Vagina (tissue), 2 donors: Measurements from ENCODE around the gene STK39. TPM values are rescaled to one million over a fixed set of nuclear protein-coding genes. Genes with fewer than 3 reads are reported as not detected.
A peak's percentile ranks its signal among the peaks of the same experiment; 100 is the strongest.

Experiments
- DNase-seq, 2 donors: peaks; one replicate each; pipeline ENCODE4 v3.0.0-alpha.2; 2017; ENCODE audit errors: extremely low spot score in 2 of 2
- H3K27ac ChIP-seq: fragments of 200-600 bp; sonication (generic); one replicate; pipeline ENCODE4 v1.5.1; 2019
- H3K27me3 ChIP-seq: fragments of 200-600 bp; sonication (generic); one replicate; pipeline ENCODE4 v1.5.1; 2019
- H3K36me3 ChIP-seq, 2 donors: fragments of 200-600 bp; sonication (generic); one replicate each; pipeline ENCODE4 v1.5.1; 2017 to 2019
- H3K4me1 ChIP-seq: fragments of 200-600 bp; sonication (generic); one replicate; pipeline ENCODE4 v1.5.1; 2019
- H3K4me3 ChIP-seq, 2 donors: fragments of 200-600 bp; sonication (generic); 1 replicate in 1 of 2; 2 replicates in 1 of 2; pipeline ENCODE4 v1.5.1; 2016 to 2019
- H3K9me3 ChIP-seq: fragments of 200-600 bp; sonication (generic); one replicate; pipeline ENCODE4 v1.5.1; 2019
- POLR2A ChIP-seq, 2 donors: fragments of 450-650 bp; IDR thresholded peaks; one replicate each; pipeline ENCODE4 v1.6.1; 2017; ENCODE audit warnings: antibody characterized with exemption in 2 of 2, mild to moderate bottlenecking in 2 of 2, moderate library complexity in 2 of 2
- POLR2AphosphoS5 ChIP-seq, 2 donors: sonication (generic); formaldehyde crosslinking; IDR thresholded peaks; one replicate each; pipeline ENCODE4 v1.9.0; 2017; ENCODE audit warnings: antibody characterized with exemption in 2 of 2, mild to moderate bottlenecking in 2 of 2, low read depth in 1 of 2; ENCODE audit not compliant: insufficient read depth in 1 of 2
- intact Hi-C: fragments of 100-400 bp; cut with DNase I; formaldehyde crosslinking; loops from one replicate; pipeline ENCODE4 v1.15.1; 2023
- total RNA-seq: library from RNA; depleted of rRNA; stranded (reverse); fragments of >200 nt; gene quantifications from one replicate; pipeline ENCODE4 v1.2.3, GENCODE V29; 2016
- TF ChIP-seq, protein P1 (sequence below), 3 experiments: fragments of 450-650 bp in 2 of 3; fragments of 200-600 bp in 1 of 3; sonication (generic) in 1 of 3; IDR thresholded peaks; one replicate each; pipeline ENCODE4 v1.5.1; 2017 to 2019; ENCODE audit warnings: antibody characterized with exemption in 3 of 3, mild to moderate bottlenecking in 2 of 3, moderate library complexity in 2 of 3

Gene STK39
- 15.5 TPM for total RNA-seq

DNA sequence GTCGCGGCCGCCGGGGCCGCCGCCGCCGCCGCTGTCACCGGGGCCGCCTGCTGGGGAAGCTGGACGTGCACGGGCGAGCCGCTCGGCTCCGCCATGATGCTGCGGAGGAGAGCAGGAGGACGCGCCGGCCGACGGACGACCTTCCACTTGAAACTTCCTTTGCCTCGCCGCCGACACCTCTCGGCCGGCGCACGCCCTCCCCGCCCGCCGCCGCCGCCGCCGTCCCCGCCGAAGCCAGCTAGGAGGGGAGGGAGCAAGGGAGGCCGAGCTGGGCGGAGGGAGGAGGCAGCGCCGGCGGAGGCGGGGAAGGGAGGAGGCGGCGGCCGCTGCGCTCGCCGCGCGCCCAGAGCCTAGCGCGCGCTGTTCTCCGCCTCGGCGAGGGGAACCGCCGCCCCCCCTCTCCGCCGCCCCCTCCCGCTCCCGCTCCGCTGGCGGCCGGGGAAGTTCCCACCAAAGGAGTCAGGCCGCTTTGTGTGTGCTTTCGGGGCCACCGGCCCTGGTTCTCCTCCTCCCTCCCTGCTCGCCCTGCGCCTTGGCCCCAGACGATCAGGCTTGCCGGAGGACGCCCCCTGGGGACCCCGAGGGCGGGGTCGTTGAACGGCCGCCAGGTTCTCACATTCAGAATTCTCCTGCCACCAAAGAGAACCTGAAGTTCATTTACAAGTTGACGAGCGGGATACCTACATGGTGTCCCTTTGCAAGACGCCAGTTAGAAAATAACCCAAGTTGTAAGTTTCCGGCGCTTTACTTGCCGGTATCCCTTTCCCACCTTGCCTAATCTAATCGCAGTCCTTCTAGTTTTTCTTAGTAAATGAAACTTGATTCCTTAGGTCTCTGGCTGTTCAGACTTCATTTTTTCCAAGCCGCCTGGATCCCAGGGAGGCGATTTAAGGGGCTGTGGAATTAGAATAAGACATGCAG, at the start of gene STK39:
Gene STK39, minus strand, starts transcription at position 255 of the 921 bp plus-strand sequence. Its CDS starts 160 bp downstream, at position 95.
- Histone ChIP-seq H3K4me1 (peaks cover 42% of the 10 kb centered on the region), H3K9me3 (no peaks in the 10 kb centered on the region), H3K27ac (peak within 1 kb of the TSS; percentile 87), H3K4me3 (peak within 1 kb of the TSS; percentile 75 to 79), H3K36me3 (no peaks in the 10 kb centered on the region), H3K27me3 (no peaks in the 10 kb centered on the region)
- intact Hi-C loops: no loop called here
- no peak for DNase-seq
- TF ChIP-seq, protein P1, sequence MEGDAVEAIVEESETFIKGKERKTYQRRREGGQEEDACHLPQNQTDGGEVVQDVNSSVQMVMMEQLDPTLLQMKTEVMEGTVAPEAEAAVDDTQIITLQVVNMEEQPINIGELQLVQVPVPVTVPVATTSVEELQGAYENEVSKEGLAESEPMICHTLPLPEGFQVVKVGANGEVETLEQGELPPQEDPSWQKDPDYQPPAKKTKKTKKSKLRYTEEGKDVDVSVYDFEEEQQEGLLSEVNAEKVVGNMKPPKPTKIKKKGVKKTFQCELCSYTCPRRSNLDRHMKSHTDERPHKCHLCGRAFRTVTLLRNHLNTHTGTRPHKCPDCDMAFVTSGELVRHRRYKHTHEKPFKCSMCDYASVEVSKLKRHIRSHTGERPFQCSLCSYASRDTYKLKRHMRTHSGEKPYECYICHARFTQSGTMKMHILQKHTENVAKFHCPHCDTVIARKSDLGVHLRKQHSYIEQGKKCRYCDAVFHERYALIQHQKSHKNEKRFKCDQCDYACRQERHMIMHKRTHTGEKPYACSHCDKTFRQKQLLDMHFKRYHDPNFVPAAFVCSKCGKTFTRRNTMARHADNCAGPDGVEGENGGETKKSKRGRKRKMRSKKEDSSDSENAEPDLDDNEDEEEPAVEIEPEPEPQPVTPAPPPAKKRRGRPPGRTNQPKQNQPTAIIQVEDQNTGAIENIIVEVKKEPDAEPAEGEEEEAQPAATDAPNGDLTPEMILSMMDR (IDR thresholded peaks at IDR 0.05): no peak
- peak in 1 of 2 donors; percentile 44 for TF ChIP-seq POLR2AphosphoS5 (IDR thresholded peaks at IDR 0.05; ENCODE audit: insufficient read depth in 1 of 2, low read depth in 1 of 2)

DNA sequence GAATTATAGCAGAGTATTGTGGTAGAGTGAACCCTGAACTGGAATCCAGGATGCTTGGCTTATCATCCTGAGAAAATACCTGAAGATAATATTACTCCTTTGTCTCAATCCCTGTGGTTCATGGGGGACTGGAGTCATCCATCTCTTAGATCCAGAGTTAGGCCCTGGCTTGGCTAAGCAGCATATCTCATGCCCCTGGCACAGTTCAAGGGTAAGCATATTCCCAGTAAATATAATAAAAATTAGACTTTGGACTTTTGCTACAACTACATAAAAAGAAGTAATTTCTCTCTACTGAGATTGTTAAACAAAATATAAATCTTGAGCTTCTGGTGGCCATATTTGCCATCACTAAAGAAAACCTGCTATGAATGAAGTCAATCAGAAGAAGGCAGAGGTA, 47.7 kb upstream of the STK39 start:
- no peak for DNase-seq
- intact Hi-C loops: no loop called here
- no peaks in the 10 kb centered on the region for H3K4me1 ChIP-seq
- no peaks in the 10 kb centered on the region for H3K27me3 ChIP-seq
- H3K4me3 ChIP-seq: no peak overlapping the region
- no peaks in the 10 kb centered on the region for H3K9me3 ChIP-seq
- H3K27ac ChIP-seq: no peak overlapping the region
- TF ChIP-seq POLR2A (IDR thresholded peaks at IDR 0.05) (no peak), POLR2AphosphoS5 (IDR thresholded peaks at IDR 0.05; ENCODE audit: insufficient read depth in 1 of 2, low read depth in 1 of 2) (no peak)
- TF ChIP-seq, protein P1 (IDR thresholded peaks at IDR 0.05): no peak
- no peaks in the 10 kb centered on the region for H3K36me3 ChIP-seq

DNA sequence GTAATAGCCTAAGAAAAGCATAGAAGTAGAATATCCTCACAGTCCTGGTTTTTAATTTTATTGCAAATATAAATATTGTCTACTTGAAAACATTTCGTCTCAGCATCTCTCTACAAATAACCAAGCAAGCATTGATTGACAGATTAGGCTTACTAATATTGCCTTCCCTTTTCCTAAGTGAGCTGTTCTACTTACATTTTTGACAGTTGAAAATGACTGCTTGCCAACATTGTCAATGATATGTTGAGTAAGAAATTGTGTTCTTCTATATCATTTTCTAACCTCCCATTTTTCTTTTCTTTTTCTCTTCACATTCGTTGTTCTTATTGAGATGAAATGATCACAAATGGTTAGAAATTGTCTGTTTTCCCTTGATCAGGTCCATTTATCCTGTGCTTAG, 47.0 kb upstream of the STK39 start:
- TF ChIP-seq, protein P1 (IDR thresholded peaks at IDR 0.05): no peak
- no peak for TF ChIP-seq POLR2A (IDR thresholded peaks at IDR 0.05)
- no peak for TF ChIP-seq POLR2AphosphoS5 (IDR thresholded peaks at IDR 0.05; ENCODE audit: insufficient read depth in 1 of 2, low read depth in 1 of 2)
- Histone ChIP-seq H3K27ac (no peak overlapping the region), H3K4me3 (no peak overlapping the region), H3K4me1 (no peaks in the 10 kb centered on the region), H3K27me3 (no peaks in the 10 kb centered on the region), H3K36me3 (no peaks in the 10 kb centered on the region), H3K9me3 (no peaks in the 10 kb centered on the region)
- DNase-seq: no peak
- intact Hi-C loops: no loop called here

DNA sequence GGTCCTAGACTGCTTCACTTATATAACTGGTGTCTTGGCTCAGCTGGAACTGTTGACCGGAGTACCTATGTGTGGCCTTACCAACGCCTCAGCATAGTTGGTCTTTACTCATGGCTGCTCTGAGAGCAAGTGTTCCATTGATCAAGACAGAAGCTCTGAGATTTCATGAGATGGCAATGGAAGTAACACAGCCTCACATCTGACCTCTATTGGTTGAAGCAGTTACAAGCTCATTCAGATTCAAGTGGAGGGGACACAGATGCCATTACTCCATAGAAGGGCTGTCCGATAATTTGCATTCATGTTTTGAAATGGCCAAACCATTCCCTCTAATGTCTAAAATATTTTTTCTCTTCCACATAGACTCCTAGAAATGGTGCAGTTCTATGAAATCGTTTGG, 46.4 kb upstream of the STK39 start:
- TF ChIP-seq POLR2AphosphoS5 (IDR thresholded peaks at IDR 0.05; ENCODE audit: insufficient read depth in 1 of 2, low read depth in 1 of 2) (no peak), POLR2A (IDR thresholded peaks at IDR 0.05) (no peak)
- TF ChIP-seq, protein P1 (IDR thresholded peaks at IDR 0.05): no peak
- Histone ChIP-seq H3K27me3 (no peaks in the 10 kb centered on the region), H3K4me1 (no peaks in the 10 kb centered on the region), H3K27ac (no peak overlapping the region), H3K4me3 (no peak overlapping the region), H3K36me3 (no peaks in the 10 kb centered on the region), H3K9me3 (no peaks in the 10 kb centered on the region)
- intact Hi-C loops: no loop called here
- no peak for DNase-seq

DNA sequence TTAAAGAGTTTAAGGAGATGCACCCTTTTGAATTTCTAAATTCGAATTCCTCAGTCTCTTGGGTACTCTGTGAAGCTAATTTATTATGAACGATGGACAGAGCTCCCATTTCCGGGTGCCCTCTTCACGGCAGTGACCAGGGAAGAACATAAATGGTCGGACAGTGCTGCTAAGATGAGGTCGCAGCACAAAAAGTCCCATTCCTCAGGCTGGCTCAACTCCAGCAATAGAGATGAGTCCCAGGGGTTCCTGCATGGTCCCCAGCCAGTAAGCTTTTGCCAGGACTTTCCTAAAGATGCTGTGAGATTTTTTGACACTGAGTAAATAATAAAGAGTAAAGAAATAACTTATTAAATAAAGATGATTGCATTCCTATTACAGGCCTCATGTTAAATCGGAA, 43.0 kb upstream of the STK39 start:
- intact Hi-C loops: no loop called here
- Histone ChIP-seq H3K27me3 (no peaks in the 10 kb centered on the region), H3K4me3 (no peak overlapping the region), H3K36me3 (no peaks in the 10 kb centered on the region), H3K4me1 (no peaks in the 10 kb centered on the region), H3K27ac (no peak overlapping the region), H3K9me3 (no peaks in the 10 kb centered on the region)
- TF ChIP-seq POLR2A (IDR thresholded peaks at IDR 0.05): no peak
- no peak for TF ChIP-seq POLR2AphosphoS5 (IDR thresholded peaks at IDR 0.05; ENCODE audit: insufficient read depth in 1 of 2, low read depth in 1 of 2)
- TF ChIP-seq, protein P1 (IDR thresholded peaks at IDR 0.05): no peak
- DNase-seq: no peak
